H1 (cell line): ENCODE data around the gene PRAME. TPM values are rescaled to one million over a fixed set of nuclear protein-coding genes. Genes with fewer than 3 reads are reported as not detected.

Source experiments
- CTCF ChIA-PET: fragments of 300-600 bp; sonication (Branson Sonifier 250); formaldehyde crosslinking; loops from one replicate; lab custom pipeline; 2021; ENCODE audit not compliant: partially characterized antibody; lab: Charles Lee
- POLR2A ChIA-PET: fragments of 300-600 bp; sonication (Branson Sonifier 250); formaldehyde crosslinking; loops from one replicate; lab custom pipeline; 2021; ENCODE audit warnings: inconsistent platforms; ENCODE audit not compliant: partially characterized antibody; lab: Charles Lee
- DNase-seq, 2 experiments: peaks; one replicate each; pipeline versions ENCODE4 v3.0.0 to v3.0.0-alpha.2; 2010 to 2022; ENCODE audit warnings: low spot score in 2 of 2, low read depth in 1 of 2, mixed read lengths in 1 of 2
- FAIRE-seq: peaks from 2 replicates; lab custom pipeline; 2011; peaks lifted over from hg19 to GRCh38; lab: Jason Lieb, UNC
- H2AFZ ChIP-seq: 2 replicates; pipeline ENCODE4 v1.8.1; 2012; ENCODE audit warnings: low read length, inconsistent platforms
- H2AK5ac ChIP-seq: 2 replicates; pipeline ENCODE4 v1.6.1; 2013; ENCODE audit warnings: low read depth, low read length
- H2BK120ac ChIP-seq: replicated peaks from 2 replicates; pipeline ENCODE3; 2013; ENCODE audit warnings: low read depth, low read length, inconsistent platforms
- H2BK12ac ChIP-seq: 2 replicates; pipeline ENCODE4 v1.6.1; 2013; ENCODE audit warnings: low read depth, low read length
- H2BK15ac ChIP-seq: 2 replicates; pipeline ENCODE4 v1.6.1; 2013; ENCODE audit warnings: low read length
- H2BK20ac ChIP-seq: 2 replicates; pipeline ENCODE4 v1.6.1; 2013; ENCODE audit warnings: low read length
- H2BK5ac ChIP-seq: 2 replicates; pipeline ENCODE4 v1.6.1; 2013; ENCODE audit warnings: low read depth, low read length
- H3K14ac ChIP-seq: 2 replicates; pipeline ENCODE4 v1.6.1; 2013; ENCODE audit warnings: inconsistent platforms; ENCODE audit not compliant: insufficient read length
- H3K18ac ChIP-seq: 2 replicates; pipeline ENCODE4 v1.6.1; 2013; ENCODE audit warnings: low read length; ENCODE audit errors: extremely low read depth
- H3K23ac ChIP-seq: 2 replicates; pipeline ENCODE4 v1.6.1; 2013; ENCODE audit warnings: inconsistent platforms; ENCODE audit not compliant: insufficient read length
- H3K23me2 ChIP-seq: 2 replicates; pipeline ENCODE4 v1.6.1; 2013; ENCODE audit warnings: low read depth, low read length
- H3K27ac ChIP-seq: 2 replicates; pipeline ENCODE4 v1.6.1; 2011; ENCODE audit warnings: low read depth, low read length, inconsistent platforms
- H3K27me3 ChIP-seq, 4 experiments: replicated peaks in 1 of 4; 1 replicate in 1 of 4; 2 replicates in 3 of 4; pipeline versions ENCODE4 v1.6.1 to v1.8.1; 2011 to 2013; ENCODE audit warnings: low read length in 3 of 4, mild to moderate bottlenecking in 3 of 4, inconsistent platforms in 2 of 4, mixed read lengths in 2 of 4, moderate library complexity in 1 of 4; ENCODE audit not compliant: control insufficient read depth in 3 of 4, insufficient read depth in 3 of 4; ENCODE audit errors: extremely low read depth in 1 of 4
- H3K36me3 ChIP-seq, 4 experiments: 2 replicates each; pipeline versions ENCODE4 v1.6.1 to v1.8.1; 2011 to 2013; ENCODE audit warnings: mild to moderate bottlenecking in 4 of 4, low read length in 3 of 4, moderate library complexity in 2 of 4, control low read depth in 1 of 4, inconsistent platforms in 1 of 4; ENCODE audit not compliant: insufficient read depth in 4 of 4, control insufficient read depth in 2 of 4
- H3K4ac ChIP-seq: replicated peaks from 2 replicates; pipeline ENCODE3; 2013; ENCODE audit warnings: low read length, low read depth, mixed read lengths, inconsistent platforms; ENCODE audit not compliant: insufficient read length
- H3K4me1 ChIP-seq, 4 experiments: replicated peaks in 1 of 4; 1 replicate in 1 of 4; 2 replicates in 3 of 4; pipeline versions ENCODE4 v1.6.1 to v1.8.1; 2011 to 2013; ENCODE audit warnings: low read length in 3 of 4, inconsistent platforms in 2 of 4, mixed read lengths in 1 of 4; ENCODE audit not compliant: insufficient read depth in 4 of 4, control insufficient read depth in 3 of 4
- H3K4me2 ChIP-seq, 2 experiments: 2 replicates each; pipeline versions ENCODE4 v1.6.1 to v1.8.1; 2011 to 2013; ENCODE audit warnings: low read depth in 2 of 2, low read length in 2 of 2, control low read depth in 1 of 2, inconsistent platforms in 1 of 2, mild to moderate bottlenecking in 1 of 2; ENCODE audit not compliant: insufficient read depth in 1 of 2
- H3K4me3 ChIP-seq, 4 experiments: fragments of 200-600, 300-600 bp in 1 of 4; sonication (generic), shearing (Covaris generic), sonication (Bioruptor Twin) in 1 of 4; 2 replicates each; pipeline versions ENCODE4 v1.5.1 to v1.8.1; 2011 to 2016; ENCODE audit warnings: low read length in 4 of 4, low read depth in 3 of 4, control low read depth in 2 of 4, inconsistent platforms in 2 of 4, mild to moderate bottlenecking in 2 of 4, mixed read lengths in 1 of 4, moderate library complexity in 1 of 4; ENCODE audit not compliant: insufficient read depth in 2 of 4; ENCODE audit errors: extremely low read depth in 1 of 4
- H3K56ac ChIP-seq: replicated peaks from 2 replicates; pipeline ENCODE3; 2013; ENCODE audit warnings: low read depth, mild to moderate bottlenecking, mixed read lengths, low read length, inconsistent platforms; ENCODE audit not compliant: insufficient read length
- H3K79me1 ChIP-seq: 2 replicates; pipeline ENCODE4 v1.6.1; 2013; ENCODE audit warnings: low read depth, low read length, control low read depth
- H3K79me2 ChIP-seq, 2 experiments: 2 replicates each; pipeline versions ENCODE4 v1.6.1 to v1.8.1; 2012 to 2013; ENCODE audit warnings: low read length in 2 of 2, mild to moderate bottlenecking in 2 of 2, inconsistent platforms in 1 of 2; ENCODE audit not compliant: insufficient read depth in 2 of 2, control insufficient read depth in 1 of 2
- H3K9ac ChIP-seq, 4 experiments: replicated peaks in 1 of 4; 1 replicate in 1 of 4; 2 replicates in 3 of 4; pipeline versions ENCODE4 v1.6.1 to v1.8.1; 2011 to 2013; ENCODE audit warnings: low read depth in 3 of 4, low read length in 3 of 4, control low read depth in 2 of 4, mild to moderate bottlenecking in 2 of 4, moderate library complexity in 2 of 4, inconsistent platforms in 1 of 4; ENCODE audit errors: extremely low read depth in 1 of 4
- H3K9me3 ChIP-seq, 2 experiments: 2 replicates each; pipeline versions ENCODE4 v1.6.1 to v1.8.1; 2012 to 2013; ENCODE audit warnings: mild to moderate bottlenecking in 2 of 2, moderate library complexity in 2 of 2, control low read depth in 1 of 2, inconsistent platforms in 1 of 2, low read depth in 1 of 2, low read length in 1 of 2, mixed read lengths in 1 of 2; ENCODE audit not compliant: insufficient read depth in 2 of 2
- H4K20me1 ChIP-seq, 2 experiments: replicated peaks in 1 of 2; 2 replicates each; pipeline versions ENCODE3 to v1.8.1; 2011 to 2013; ENCODE audit warnings: inconsistent platforms in 2 of 2, low read length in 2 of 2, mild to moderate bottlenecking in 1 of 2; ENCODE audit not compliant: insufficient read depth in 2 of 2, control insufficient read depth in 1 of 2
- H4K5ac ChIP-seq: 2 replicates; pipeline ENCODE4 v1.6.1; 2013; ENCODE audit warnings: low read length, low read depth, mixed read lengths, inconsistent platforms; ENCODE audit not compliant: insufficient read length
- H4K8ac ChIP-seq: 2 replicates; pipeline ENCODE4 v1.8.0; 2013; ENCODE audit warnings: mild to moderate bottlenecking, moderate library complexity, low read length, inconsistent platforms; ENCODE audit not compliant: insufficient read depth; ENCODE audit errors: extremely low read depth
- H4K91ac ChIP-seq: replicated peaks from 2 replicates; pipeline ENCODE3; 2013; ENCODE audit warnings: low read length, mixed read lengths, inconsistent platforms; ENCODE audit not compliant: insufficient read length
- SIN3A ChIP-seq, 2 experiments: IDR thresholded peaks in 1 of 2; conservative IDR thresholded peaks in 1 of 2; 2 replicates each; pipeline ENCODE4 v1.6.1; 2011 to 2012; ENCODE audit warnings: low read length in 2 of 2, improper control_type of control experiment in 1 of 2, low read depth in 1 of 2, mild to moderate bottlenecking in 1 of 2
- WGBS, 2 experiments: shearing (Covaris generic) in 1 of 2; methylation state at CpG; one replicate each; pipeline versions ENCODE4 v1.1.6 to v1.1.7; 2013 to 2015; ENCODE audit warnings: low lambda C conversion rate in 2 of 2, mixed read lengths in 2 of 2, inconsistent platforms in 1 of 2, low coverage in 1 of 2, missing lambda C conversion rate in 1 of 2; ENCODE audit not compliant: insufficient replicate concordance in 2 of 2, insufficient coverage in 1 of 2, insufficient read length in 1 of 2; ENCODE audit errors: extremely low coverage in 1 of 2, missing lambda C conversion rate in 1 of 2; 5-methylcytosine and 5-hydroxymethylcytosine counted together
- polyA plus RNA-seq, 7 experiments: library from polyadenylated mRNA; depleted of rRNA in 3 of 7; stranded (reverse) in 5 of 7; unstranded in 2 of 7; fragments of >200 nt in 5 of 7; fragments of 200-250 nt in 2 of 7; gene quantifications; 1 replicate in 5 of 7; 2 replicates in 1 of 7; 4 replicates in 1 of 7; pipeline versions ENCODE4 v1.2.1 to v1.2.3, GENCODE V29; 2011 to 2013; ENCODE audit warnings: missing spikeins in 2 of 7, mixed read lengths in 2 of 7
- total RNA-seq: library from RNA; stranded (reverse); fragmentation: NEBNext Ultra II Directional; extraction: Animal tissue kit (Norgen Biotek cat#: 25700); gene quantifications from 2 replicates; pipeline ENCODE4 v1.2.1, GENCODE V29; 2021
- TF ChIP-seq, protein P1 (sequence below): IDR thresholded peaks from 2 replicates; pipeline ENCODE4 v1.6.1; 2012; ENCODE audit warnings: inconsistent platforms

Gene PRAME
- total and polyA plus RNA-seq, 2 of the 8 experiments (the other 6 are each of a cell fraction or from before 2014, with no cell fraction given): 0.15 to 1.1 TPM

DNA sequence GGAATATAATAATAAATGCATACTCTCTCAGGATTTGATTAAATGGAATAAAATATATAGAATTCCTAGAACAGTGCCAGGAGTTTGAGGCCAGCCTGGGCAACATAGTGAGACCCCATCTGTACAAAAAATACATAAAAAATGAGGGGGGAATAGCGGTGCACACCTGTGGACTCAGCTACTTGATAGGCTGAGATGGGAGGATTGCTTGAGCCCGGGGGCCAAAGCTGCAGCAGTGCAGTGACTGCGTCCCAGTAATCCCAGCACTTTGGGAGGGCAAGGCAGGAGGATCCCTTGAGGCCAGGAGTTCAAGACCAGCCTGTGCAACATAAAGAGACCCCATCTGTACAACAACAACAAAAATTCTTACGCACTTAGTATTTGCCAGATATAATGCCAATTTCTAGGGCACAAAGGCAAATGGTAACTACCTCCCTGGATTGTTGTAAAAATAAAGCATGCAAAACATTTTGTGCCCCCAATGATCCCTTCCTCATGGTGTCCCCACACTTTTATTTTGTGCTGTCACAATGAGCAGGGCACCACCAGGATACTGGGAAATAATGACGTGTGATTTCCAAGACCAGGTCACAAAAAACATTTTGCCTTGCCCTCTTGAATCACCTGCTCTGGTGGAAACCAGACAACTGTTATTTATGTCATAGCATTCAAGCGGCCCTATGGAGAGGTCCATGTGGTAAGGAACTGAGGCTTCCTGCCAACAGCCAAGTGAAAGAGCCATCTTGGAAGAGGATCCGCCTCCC, 20.7 kb downstream of the PRAME start:
- Histone ChIP-seq H3K18ac (no peak overlapping the region), H3K9ac (no peak overlapping the region), H2AK5ac (no peak overlapping the region), H4K91ac (no peak overlapping the region), H3K14ac (no peak overlapping the region), H2BK5ac (no peak overlapping the region), H2BK12ac (no peak overlapping the region), H3K56ac (no peak overlapping the region), H3K4me3 (no peak overlapping the region), H3K4ac (no peak overlapping the region), H2BK20ac (no peak overlapping the region), H3K4me2 (no peak overlapping the region), H3K27me3 (peaks cover 12 to 36% (median 19%) of the 10 kb centered on the region in 4 experiments), H3K27ac (no peak overlapping the region), H4K5ac (no peak overlapping the region), H3K36me3 (no peaks in the 10 kb centered on the region), H4K8ac (no peak overlapping the region), H4K20me1 (no peaks in the 10 kb centered on the region), H3K23me2 (no peaks in the 10 kb centered on the region), H3K4me1 (no peaks in the 10 kb centered on the region), H3K23ac (no peak overlapping the region), H2BK15ac (no peak overlapping the region), H3K9me3 (peaks cover 7 to 42% of the 10 kb centered on the region in 2 experiments; a peak in 3 of 4 replicates), H3K79me1 (no peaks in the 10 kb centered on the region), H2BK120ac (no peak overlapping the region), H3K79me2 (no peaks in the 10 kb centered on the region), H2AFZ (no peak overlapping the region)
- ChIA-PET POLR2A (no interaction called here), CTCF (interaction anchor here (1.1 kb wide), 1 partner anchor 30 kb away, joined by 3 read pairs; the partner anchor contains the start of gene ZNF280B)
- DNase-seq (no peak), FAIRE-seq (no peak)
- 81% methylated on average over 7 of the region's 7 CpGs; no CpG with 5 or more reads in 1 of the 2 experiments for WGBS, 2 experiments
- TF ChIP-seq, protein P1, sequence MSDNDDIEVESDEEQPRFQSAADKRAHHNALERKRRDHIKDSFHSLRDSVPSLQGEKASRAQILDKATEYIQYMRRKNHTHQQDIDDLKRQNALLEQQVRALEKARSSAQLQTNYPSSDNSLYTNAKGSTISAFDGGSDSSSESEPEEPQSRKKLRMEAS: no peak
- TF ChIP-seq SIN3A (conservative IDR thresholded peaks at IDR 0.05 in 1 of 2, IDR thresholded peaks at IDR 0.05 in 1 of 2; ENCODE audit: low read depth in 1 of 2, low read length in 2 of 2): no peak
